Measurements from ENCODE around the gene CENPT. TPM values are rescaled to one million over a fixed set of nuclear protein-coding genes. Genes with fewer than 3 reads are reported as not detected.

The CENPT gene
- total and polyA plus RNA-seq, 2 of the 13 experiments (the other 11 are each of a cell fraction or from before 2014, with no cell fraction given) = 40.9 to 43.3 TPM

DNA sequence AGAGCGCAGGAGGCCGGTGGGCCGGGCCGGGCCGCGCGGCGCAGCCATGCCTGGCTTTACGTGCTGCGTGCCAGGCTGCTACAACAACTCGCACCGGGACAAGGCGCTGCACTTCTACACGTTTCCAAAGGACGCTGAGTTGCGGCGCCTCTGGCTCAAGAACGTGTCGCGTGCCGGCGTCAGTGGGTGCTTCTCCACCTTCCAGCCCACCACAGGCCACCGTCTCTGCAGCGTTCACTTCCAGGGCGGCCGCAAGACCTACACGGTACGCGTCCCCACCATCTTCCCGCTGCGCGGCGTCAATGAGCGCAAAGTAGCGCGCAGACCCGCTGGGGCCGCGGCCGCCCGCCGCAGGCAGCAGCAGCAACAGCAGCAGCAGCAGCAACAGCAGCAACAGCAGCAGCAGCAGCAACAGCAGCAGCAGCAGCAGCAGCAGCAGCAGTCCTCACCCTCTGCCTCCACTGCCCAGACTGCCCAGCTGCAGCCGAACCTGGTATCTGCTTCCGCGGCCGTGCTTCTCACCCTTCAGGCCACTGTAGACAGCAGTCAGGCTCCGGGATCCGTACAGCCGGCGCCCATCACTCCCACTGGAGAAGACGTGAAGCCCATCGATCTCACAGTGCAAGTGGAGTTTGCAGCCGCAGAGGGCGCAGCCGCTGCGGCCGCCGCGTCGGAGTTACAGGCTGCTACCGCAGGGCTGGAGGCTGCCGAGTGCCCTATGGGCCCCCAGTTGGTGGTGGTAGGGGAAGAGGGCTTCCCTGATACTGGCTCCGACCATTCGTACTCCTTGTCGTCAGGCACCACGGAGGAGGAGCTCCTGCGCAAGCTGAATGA is 4.8 kb downstream of the CENPT start (continued):
- TF ChIP-seq, protein P1, sequence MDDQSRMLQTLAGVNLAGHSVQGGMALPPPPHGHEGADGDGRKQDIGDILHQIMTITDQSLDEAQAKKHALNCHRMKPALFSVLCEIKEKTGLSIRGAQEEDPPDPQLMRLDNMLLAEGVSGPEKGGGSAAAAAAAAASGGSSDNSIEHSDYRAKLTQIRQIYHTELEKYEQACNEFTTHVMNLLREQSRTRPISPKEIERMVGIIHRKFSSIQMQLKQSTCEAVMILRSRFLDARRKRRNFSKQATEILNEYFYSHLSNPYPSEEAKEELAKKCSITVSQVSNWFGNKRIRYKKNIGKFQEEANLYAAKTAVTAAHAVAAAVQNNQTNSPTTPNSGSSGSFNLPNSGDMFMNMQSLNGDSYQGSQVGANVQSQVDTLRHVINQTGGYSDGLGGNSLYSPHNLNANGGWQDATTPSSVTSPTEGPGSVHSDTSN (CRISPR knock-in tag; IDR thresholded peaks at IDR 0.05; ENCODE audit: borderline replicate concordance) = no peak
- TF ChIP-seq ZFX (CRISPR knock-in tag; IDR thresholded peaks at IDR 0.05; ENCODE audit: low read depth) (peak; percentile 85), JDP2 (CRISPR knock-in tag; IDR thresholded peaks at IDR 0.05; ENCODE audit: borderline replicate concordance) (peak; percentile 59; the same call in 1 of the 2 replicates), SCMH1 (CRISPR knock-in tag; IDR thresholded peaks at IDR 0.05; ENCODE audit: borderline replicate concordance) (no peak), ZNF839 (CRISPR knock-in tag; IDR thresholded peaks at IDR 0.05; ENCODE audit: borderline replicate concordance) (peak; percentile 36; the same call in 1 of the 2 replicates), ZC3H4 (CRISPR knock-in tag; IDR thresholded peaks at IDR 0.05; ENCODE audit: borderline replicate concordance) (0 out of 2 replicates have a peak, but pooled peaks have one; percentile 27), YY1 (IDR thresholded peaks at IDR 0.05; ENCODE audit: insufficient read depth, insufficient replicate concordance, low read depth, low read length) (peak; percentile 77), DR1 (CRISPR knock-in tag; IDR thresholded peaks at IDR 0.05) (no peak), ZFP90 (CRISPR knock-in tag; IDR thresholded peaks at IDR 0.05; ENCODE audit: borderline replicate concordance) (peak; percentile 84; the same call in 1 of the 2 replicates), ZNF431 (CRISPR knock-in tag; IDR thresholded peaks at IDR 0.05; ENCODE audit: borderline replicate concordance, low read depth) (no peak), ZNF124 (CRISPR knock-in tag; IDR thresholded peaks at IDR 0.05) (peak; percentile 13; the same call in 1 of the 2 replicates), ZNF160 (CRISPR knock-in tag; IDR thresholded peaks at IDR 0.05) (no peak)
- TF ChIP-seq, protein P2, sequence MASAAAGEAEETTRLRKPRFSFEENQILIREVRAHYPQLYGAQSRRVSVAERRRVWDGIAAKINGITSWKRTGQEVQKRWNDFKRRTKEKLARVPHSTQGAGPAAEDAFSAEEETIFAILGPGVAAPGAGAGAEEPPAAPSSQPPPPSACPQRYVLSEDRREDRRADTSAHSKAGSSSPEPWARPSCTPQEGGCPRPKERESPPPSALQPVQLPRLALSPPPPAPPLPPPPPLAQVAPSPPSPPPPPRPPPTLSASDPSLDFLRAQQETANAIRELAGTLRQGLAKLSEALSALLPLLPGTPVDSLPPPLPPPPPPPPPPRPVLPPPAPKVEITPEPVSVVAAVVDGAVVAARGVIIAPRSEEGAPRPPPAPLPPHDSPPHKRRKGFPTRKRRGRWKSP (CRISPR knock-in tag; IDR thresholded peaks at IDR 0.05) = peak; percentile 100
- TF ChIP-seq, protein P3, sequence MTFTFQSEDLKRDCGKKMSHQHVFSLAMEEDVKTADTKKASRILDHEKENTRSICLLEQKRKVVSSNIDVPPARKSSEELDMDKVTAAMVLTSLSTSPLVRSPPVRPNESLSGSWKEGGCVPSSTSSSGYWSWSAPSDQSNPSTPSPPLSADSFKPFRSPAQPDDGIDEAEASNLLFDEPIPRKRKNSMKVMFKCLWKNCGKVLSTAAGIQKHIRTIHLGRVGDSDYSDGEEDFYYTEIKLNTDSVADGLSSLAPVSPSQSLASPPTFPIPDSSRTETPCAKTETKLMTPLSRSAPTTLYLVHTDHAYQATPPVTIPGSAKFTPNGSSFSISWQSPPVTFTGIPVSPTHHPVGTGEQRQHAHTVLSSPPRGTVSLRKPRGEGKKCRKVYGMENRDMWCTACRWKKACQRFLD (CRISPR knock-in tag; IDR thresholded peaks at IDR 0.05; ENCODE audit: borderline replicate concordance) = peak; percentile 78
- TF ChIP-seq, protein P4, sequence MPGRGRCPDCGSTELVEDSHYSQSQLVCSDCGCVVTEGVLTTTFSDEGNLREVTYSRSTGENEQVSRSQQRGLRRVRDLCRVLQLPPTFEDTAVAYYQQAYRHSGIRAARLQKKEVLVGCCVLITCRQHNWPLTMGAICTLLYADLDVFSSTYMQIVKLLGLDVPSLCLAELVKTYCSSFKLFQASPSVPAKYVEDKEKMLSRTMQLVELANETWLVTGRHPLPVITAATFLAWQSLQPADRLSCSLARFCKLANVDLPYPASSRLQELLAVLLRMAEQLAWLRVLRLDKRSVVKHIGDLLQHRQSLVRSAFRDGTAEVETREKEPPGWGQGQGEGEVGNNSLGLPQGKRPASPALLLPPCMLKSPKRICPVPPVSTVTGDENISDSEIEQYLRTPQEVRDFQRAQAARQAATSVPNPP (CRISPR knock-in tag; IDR thresholded peaks at IDR 0.05) = 0 out of 2 replicates have a peak, but pooled peaks have one; percentile 2
- TF ChIP-seq, protein P5, sequence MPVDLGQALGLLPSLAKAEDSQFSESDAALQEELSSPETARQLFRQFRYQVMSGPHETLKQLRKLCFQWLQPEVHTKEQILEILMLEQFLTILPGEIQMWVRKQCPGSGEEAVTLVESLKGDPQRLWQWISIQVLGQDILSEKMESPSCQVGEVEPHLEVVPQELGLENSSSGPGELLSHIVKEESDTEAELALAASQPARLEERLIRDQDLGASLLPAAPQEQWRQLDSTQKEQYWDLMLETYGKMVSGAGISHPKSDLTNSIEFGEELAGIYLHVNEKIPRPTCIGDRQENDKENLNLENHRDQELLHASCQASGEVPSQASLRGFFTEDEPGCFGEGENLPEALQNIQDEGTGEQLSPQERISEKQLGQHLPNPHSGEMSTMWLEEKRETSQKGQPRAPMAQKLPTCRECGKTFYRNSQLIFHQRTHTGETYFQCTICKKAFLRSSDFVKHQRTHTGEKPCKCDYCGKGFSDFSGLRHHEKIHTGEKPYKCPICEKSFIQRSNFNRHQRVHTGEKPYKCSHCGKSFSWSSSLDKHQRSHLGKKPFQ (CRISPR knock-in tag; IDR thresholded peaks at IDR 0.05; ENCODE audit: insufficient replicate concordance) = peak; percentile 76
- TF ChIP-seq, protein P6, sequence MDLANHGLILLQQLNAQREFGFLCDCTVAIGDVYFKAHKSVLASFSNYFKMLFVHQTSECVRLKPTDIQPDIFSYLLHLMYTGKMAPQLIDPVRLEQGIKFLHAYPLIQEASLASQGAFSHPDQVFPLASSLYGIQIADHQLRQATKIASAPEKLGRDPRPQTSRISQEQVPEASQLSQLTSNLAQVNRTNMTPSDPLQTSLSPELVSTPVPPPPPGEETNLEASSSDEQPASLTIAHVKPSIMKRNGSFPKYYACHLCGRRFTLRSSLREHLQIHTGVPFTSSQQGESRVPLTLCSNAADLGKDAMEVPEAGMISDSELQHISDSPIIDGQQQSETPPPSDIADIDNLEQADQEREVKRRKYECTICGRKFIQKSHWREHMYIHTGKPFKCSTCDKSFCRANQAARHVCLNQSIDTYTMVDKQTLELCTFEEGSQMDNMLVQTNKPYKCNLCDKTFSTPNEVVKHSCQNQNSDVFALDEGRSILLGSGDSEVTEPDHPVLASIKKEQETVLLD (CRISPR knock-in tag; IDR thresholded peaks at IDR 0.05; ENCODE audit: low read depth) = 0 out of 2 replicates have a peak, but pooled peaks have one; percentile 36
- TF ChIP-seq, protein P7, sequence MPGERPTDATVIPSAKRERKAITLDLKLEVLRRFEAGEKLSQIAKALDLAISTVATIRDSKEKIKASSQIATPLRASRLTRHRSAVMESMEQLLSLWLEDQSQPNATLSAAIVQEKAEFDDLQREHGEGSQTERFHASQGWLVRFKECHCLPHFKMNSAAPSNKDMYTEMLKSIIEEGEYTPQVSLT (CRISPR knock-in tag; IDR thresholded peaks at IDR 0.05; ENCODE audit: borderline replicate concordance, low read depth) = no peak
